HepG2 (cell line): ENCODE measurements around the gene CNR2. TPM values are rescaled to one million over a fixed set of nuclear protein-coding genes. Genes with fewer than 3 reads are reported as not detected.
A peak's percentile ranks its signal among the peaks of the same experiment; 100 is the strongest.

ENCODE experiments used
- ARNT ChIP-seq: fragments of 450-650 bp; IDR thresholded peaks from 2 replicates; pipeline ENCODE4 v1.6.1; 2017
- CBX2 ChIP-seq, 2 experiments: fragments of 200-600 bp in 1 of 2; sonication (generic); formaldehyde crosslinking in 1 of 2; IDR thresholded peaks; 2 replicates each; pipeline versions ENCODE4 v1.7.0 to v1.8.1; 2018 to 2022; ENCODE audit warnings: low read depth in 2 of 2, low read length in 1 of 2, mild to moderate bottlenecking in 1 of 2, missing genetic modification reagents in 1 of 2
- DMAP1 ChIP-seq: IDR thresholded peaks from 2 replicates; pipeline ENCODE4 v1.6.1; 2016
- FUBP1 ChIP-seq: sonication (generic); formaldehyde crosslinking; IDR thresholded peaks from 2 replicates; pipeline ENCODE4 v1.5.1; 2020; ENCODE audit warnings: missing genetic modification reagents, mild to moderate bottlenecking, borderline replicate concordance
- HMG20A ChIP-seq: IDR thresholded peaks from 2 replicates; pipeline ENCODE4 v1.6.1; 2016; ENCODE audit warnings: borderline replicate concordance
- MLX ChIP-seq: IDR thresholded peaks from 2 replicates; pipeline ENCODE4 v1.6.1; 2016
- MTF1 ChIP-seq: sonication (generic); formaldehyde crosslinking; IDR thresholded peaks from 2 replicates; pipeline ENCODE4 v1.5.0; 2020; ENCODE audit warnings: missing genetic modification reagents
- NFIC ChIP-seq: IDR thresholded peaks from 2 replicates; pipeline ENCODE4 v1.6.1; 2012; ENCODE audit warnings: mild to moderate bottlenecking, low read length, inconsistent platforms
- SNAPC2 ChIP-seq: sonication (generic); formaldehyde crosslinking; IDR thresholded peaks from 2 replicates; pipeline ENCODE4 v1.8.1; 2022; ENCODE audit warnings: mild to moderate bottlenecking, missing genetic modification reagents
- TCF7L2 ChIP-seq: IDR thresholded peaks from 2 replicates; pipeline ENCODE4 v1.6.1; 2011; ENCODE audit warnings: mild to moderate bottlenecking, low read depth, low read length, moderate library complexity
- THRA ChIP-seq: sonication (generic); formaldehyde crosslinking; IDR thresholded peaks from 2 replicates; pipeline ENCODE4 v1.4.0; 2020; ENCODE audit warnings: missing genetic modification reagents, borderline replicate concordance
- TP53 ChIP-seq: sonication (generic); formaldehyde crosslinking; conservative IDR thresholded peaks from 2 replicates; pipeline ENCODE4 v1.4.0; 2020; ENCODE audit warnings: missing genetic modification reagents
- ZBTB10 ChIP-seq: sonication (generic); formaldehyde crosslinking; IDR thresholded peaks from 2 replicates; pipeline ENCODE4 v1.4.0; 2020; ENCODE audit warnings: missing genetic modification reagents, borderline replicate concordance
- ZBTB14 ChIP-seq: sonication (generic); formaldehyde crosslinking; IDR thresholded peaks from 2 replicates; pipeline ENCODE4 v1.4.0; 2020; ENCODE audit warnings: missing genetic modification reagents
- ZNF557 ChIP-seq: sonication (generic); formaldehyde crosslinking; IDR thresholded peaks from 2 replicates; pipeline ENCODE4 v1.4.0; 2020; ENCODE audit warnings: missing genetic modification reagents
- ZNF567 ChIP-seq: sonication (generic); formaldehyde crosslinking; IDR thresholded peaks from 2 replicates; pipeline ENCODE4 v1.8.1; 2023; ENCODE audit warnings: mild to moderate bottlenecking, missing genetic modification reagents, borderline replicate concordance
- ZNF724P ChIP-seq: sonication (generic); formaldehyde crosslinking; IDR thresholded peaks from 2 replicates; pipeline ENCODE4 v1.8.0; 2022; ENCODE audit warnings: missing genetic modification reagents, borderline replicate concordance
- ZNF780A ChIP-seq: sonication (generic); formaldehyde crosslinking; IDR thresholded peaks from 2 replicates; pipeline ENCODE4 v1.8.0; 2022; ENCODE audit warnings: mild to moderate bottlenecking, missing genetic modification reagents, moderate library complexity
- ZNF883 ChIP-seq: sonication (generic); formaldehyde crosslinking; IDR thresholded peaks from 2 replicates; pipeline ENCODE4 v1.5.1; 2020; ENCODE audit warnings: mild to moderate bottlenecking, missing genetic modification reagents; ENCODE audit errors: not compliant biosample characterization
- polyA plus RNA-seq, 8 experiments: library from polyadenylated mRNA; depleted of rRNA in 3 of 8; stranded (reverse) in 7 of 8; unstranded in 1 of 8; fragments of >200 nt; fragmentation: Illumina TruSeq in 4 of 8; extraction: Trizol in 4 of 8; gene quantifications; 2 replicates each; pipeline versions ENCODE4 v1.2.1 to v1.2.3, GENCODE V29; 2011 to 2016; ENCODE audit warnings: low read depth in 4 of 8, missing spikeins in 1 of 8, mixed read lengths in 1 of 8; ENCODE audit not compliant: insufficient read depth in 1 of 8
- total RNA-seq, 5 experiments: library from RNA; depleted of rRNA; stranded (reverse); fragments of >200 nt; fragmentation: Illumina TruSeq; extraction: Trizol; gene quantifications; 2 replicates each; pipeline ENCODE4 v1.2.3, GENCODE V29; 2016; ENCODE audit warnings: low read depth in 1 of 5

The CNR2 gene
- total and polyA plus RNA-seq, 2 of the 13 experiments (the other 11 are each of a cell fraction or from before 2014, with no cell fraction given), result not detected

GRCh38 chr1:23959461-23960290 lies 46.5 kb upstream of the CNR2 start, which contains the start of gene PNRC2 (continued):
- TF ChIP-seq HMG20A (CRISPR knock-in tag), result no peak
- peak; percentile 85; the same call in 1 of the 2 replicates for TF ChIP-seq ZNF724P (CRISPR knock-in tag)
- no peak; the same call in none of the 2 replicates for TF ChIP-seq THRA (CRISPR knock-in tag)
- no peak for TF ChIP-seq FUBP1 (CRISPR knock-in tag)
- TF ChIP-seq ZNF780A, result no peak; the same call in 1 of the 2 replicates
- no peak for TF ChIP-seq ARNT
- peak; percentile 92 for TF ChIP-seq SNAPC2 (CRISPR knock-in tag)
- no peak for TF ChIP-seq TCF7L2
- no peak for TF ChIP-seq TP53 (CRISPR knock-in tag)
- no peak for TF ChIP-seq NFIC
- TF ChIP-seq CBX2 (IDR thresholded peaks at IDR 0.05; ENCODE audit: low read depth, low read length), result no peak
- TF ChIP-seq CBX2 (CRISPR knock-in tag; IDR thresholded peaks at IDR 0.05; ENCODE audit: low read depth), result no peak
- TF ChIP-seq DMAP1 (CRISPR knock-in tag), result peak; percentile 92
- no peak; the same call in 1 of the 2 replicates for TF ChIP-seq ZBTB14 (CRISPR knock-in tag)
- 0 out of 2 replicates have a peak, but pooled peaks have one; percentile 15 for TF ChIP-seq ZBTB10 (CRISPR knock-in tag)
- TF ChIP-seq ZNF567, result no peak
- TF ChIP-seq MTF1, result 0 out of 2 replicates have a peak, but pooled peaks have one; percentile 42
- peak; percentile 41 for TF ChIP-seq ZNF883 (CRISPR knock-in tag)
- TF ChIP-seq ZNF557 (CRISPR knock-in tag), result 0 out of 2 replicates have a peak, but pooled peaks have one; percentile 7
- no peak for TF ChIP-seq MLX (CRISPR knock-in tag)
